ENCODE results near the gene C3orf70. TPM values are rescaled to one million over a fixed set of nuclear protein-coding genes. Genes with fewer than 3 reads are reported as not detected.

C3orf70 gene
- total RNA-seq, 1 donor from 2014 or later: 5.7 TPM

- Histone ChIP-seq H3K9ac (ENCODE audit: low read length) (no peak overlapping the region), H3K79me2 (ENCODE audit: insufficient read depth, low read length) (no peaks in the 10 kb centered on the region), H3K27ac (ENCODE audit: low read depth, low read length) (no peak overlapping the region), H3K36me3 (ENCODE audit: insufficient read depth, low read length) (no peaks in the 10 kb centered on the region), H4K20me1 (ENCODE audit: insufficient read depth, low read length) (no peaks in the 10 kb centered on the region), H3K4me1 (ENCODE audit: insufficient read depth, low read length) (no peaks in the 10 kb centered on the region), H3K27me3 (ENCODE audit: insufficient read depth, low read length) (no peaks in the 10 kb centered on the region), H3K9me3 (ENCODE audit: insufficient read depth, low read depth, low read length) (no peaks in the 10 kb centered on the region), H3K4me2 (ENCODE audit: low read length) (no peak overlapping the region), H2AFZ (ENCODE audit: low read depth, low read length) (no peak overlapping the region), H3K4me3 (ENCODE audit: insufficient read depth, low read depth, low read length) (no peak overlapping the region)
- TF ChIP-seq CTCF (IDR thresholded peaks at IDR 0.05; ENCODE audit: insufficient read depth, low read depth, low read length) (no peak), EZH2 (IDR thresholded peaks at IDR 0.05; ENCODE audit: insufficient read depth, low read length) (no peak)
- FAIRE-seq (no peak), DNase-seq (ENCODE audit: low read depth) (no peak)
- Mint-ChIP-seq H3K27me3 (ENCODE audit: low read depth, unreplicated experiment) (no peaks in the 10 kb centered on the region), H3K27ac (ENCODE audit: unreplicated experiment) (no peak overlapping the region), H3K9me3 (ENCODE audit: unreplicated experiment) (peaks cover 4% of the 10 kb centered on the region), H3K4me1 (ENCODE audit: low read depth, unreplicated experiment) (no peaks in the 10 kb centered on the region), H3K36me3 (ENCODE audit: low read depth, unreplicated experiment) (peaks cover 16% of the 10 kb centered on the region), H3K4me3 (ENCODE audit: unreplicated experiment) (no peak overlapping the region)
Measured at GRCh38 chr3:185028121-185028520, 124.7 kb downstream of the C3orf70 start.

Other genes with a start within 250 kb of the C3orf70 start
- gene EHHADH, start 101.0 kb upstream of the C3orf70 start, total RNA-seq: 4.4 and 4.7 TPM in 2 replicates
- gene MAP3K13, start 210.1 kb upstream of the C3orf70 start, total RNA-seq: 21.6 and 22.2 TPM in 2 replicates